Cardiac fibroblast (primary cell): ENCODE data around the gene MYO1E.
A peak's percentile ranks its signal among the peaks of the same experiment; 100 is the strongest.
"Not testable (repeated sequence)": the region's sequence is repeated elsewhere in the genome, so short reads cannot be mapped to it uniquely, and the experiment has no call there.

Experiments
- DNase-seq, 2 donors: peaks; one replicate each; pipeline versions ENCODE4 v3.0.0 to v3.0.0-alpha.2; 2010; ENCODE audit warnings: low read depth in 2 of 2
- H3K4me3 ChIP-seq, 2 donors: replicated peaks in 1 of 2; 1 replicate in 1 of 2; 2 replicates in 1 of 2; pipeline ENCODE4 v1.5.1; 2011; ENCODE audit warnings: low read depth in 2 of 2, low read length in 2 of 2, mild to moderate bottlenecking in 2 of 2, moderate library complexity in 1 of 2
- TF ChIP-seq, protein P1 (sequence below): IDR thresholded peaks from one replicate; pipeline ENCODE4 v1.5.1; 2011; ENCODE audit warnings: low read depth, mild to moderate bottlenecking, low read length, inconsistent platforms

The MYO1E gene

DNA sequence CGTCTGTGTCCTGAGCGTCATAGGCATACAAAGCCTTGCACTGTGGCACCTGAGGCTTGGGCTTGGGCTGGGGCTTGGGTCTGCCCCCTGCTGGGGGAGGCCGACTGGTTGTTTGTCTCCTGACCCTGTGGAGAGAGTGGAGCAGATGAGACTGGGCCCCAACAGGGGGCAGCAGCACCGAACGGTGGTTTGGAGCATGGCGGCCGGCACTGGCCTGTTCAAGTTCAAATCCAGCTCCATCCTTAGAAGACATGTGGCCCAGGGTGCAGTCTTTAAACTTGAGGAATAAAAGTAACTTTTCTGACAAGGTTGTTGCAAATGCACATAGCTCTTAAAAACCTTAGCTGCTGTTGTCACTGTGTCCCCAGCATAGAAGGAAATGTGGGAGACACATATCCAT, 234.4 kb downstream of the MYO1E start:
- peak; percentile 46 to 62 for DNase-seq
- TF ChIP-seq, protein P1, sequence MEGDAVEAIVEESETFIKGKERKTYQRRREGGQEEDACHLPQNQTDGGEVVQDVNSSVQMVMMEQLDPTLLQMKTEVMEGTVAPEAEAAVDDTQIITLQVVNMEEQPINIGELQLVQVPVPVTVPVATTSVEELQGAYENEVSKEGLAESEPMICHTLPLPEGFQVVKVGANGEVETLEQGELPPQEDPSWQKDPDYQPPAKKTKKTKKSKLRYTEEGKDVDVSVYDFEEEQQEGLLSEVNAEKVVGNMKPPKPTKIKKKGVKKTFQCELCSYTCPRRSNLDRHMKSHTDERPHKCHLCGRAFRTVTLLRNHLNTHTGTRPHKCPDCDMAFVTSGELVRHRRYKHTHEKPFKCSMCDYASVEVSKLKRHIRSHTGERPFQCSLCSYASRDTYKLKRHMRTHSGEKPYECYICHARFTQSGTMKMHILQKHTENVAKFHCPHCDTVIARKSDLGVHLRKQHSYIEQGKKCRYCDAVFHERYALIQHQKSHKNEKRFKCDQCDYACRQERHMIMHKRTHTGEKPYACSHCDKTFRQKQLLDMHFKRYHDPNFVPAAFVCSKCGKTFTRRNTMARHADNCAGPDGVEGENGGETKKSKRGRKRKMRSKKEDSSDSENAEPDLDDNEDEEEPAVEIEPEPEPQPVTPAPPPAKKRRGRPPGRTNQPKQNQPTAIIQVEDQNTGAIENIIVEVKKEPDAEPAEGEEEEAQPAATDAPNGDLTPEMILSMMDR = peak; percentile 79
- no peak overlapping the region for H3K4me3 ChIP-seq

DNA sequence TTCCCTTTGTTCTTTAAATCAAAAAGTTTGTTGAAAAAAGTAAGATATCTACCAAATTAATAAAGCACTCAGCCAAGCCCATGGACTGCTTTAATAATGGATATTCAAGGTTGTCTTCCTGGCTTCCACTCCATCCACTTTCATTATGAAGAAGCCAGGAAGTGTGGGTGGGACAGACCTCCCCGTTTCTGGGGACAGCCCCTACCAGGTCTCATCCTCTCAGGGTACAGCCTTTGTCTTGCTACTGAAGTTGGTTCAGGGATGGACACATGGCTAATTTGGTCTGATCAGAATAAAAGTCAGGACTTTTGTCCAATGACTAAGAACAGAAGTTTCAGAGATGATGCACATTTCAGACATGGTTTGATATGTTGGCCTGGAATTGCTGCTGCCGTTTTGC, 235.1 kb downstream of the MYO1E start:
- TF ChIP-seq, protein P1 = no peak
- no peak for DNase-seq
- no peak overlapping the region for H3K4me3 ChIP-seq

DNA sequence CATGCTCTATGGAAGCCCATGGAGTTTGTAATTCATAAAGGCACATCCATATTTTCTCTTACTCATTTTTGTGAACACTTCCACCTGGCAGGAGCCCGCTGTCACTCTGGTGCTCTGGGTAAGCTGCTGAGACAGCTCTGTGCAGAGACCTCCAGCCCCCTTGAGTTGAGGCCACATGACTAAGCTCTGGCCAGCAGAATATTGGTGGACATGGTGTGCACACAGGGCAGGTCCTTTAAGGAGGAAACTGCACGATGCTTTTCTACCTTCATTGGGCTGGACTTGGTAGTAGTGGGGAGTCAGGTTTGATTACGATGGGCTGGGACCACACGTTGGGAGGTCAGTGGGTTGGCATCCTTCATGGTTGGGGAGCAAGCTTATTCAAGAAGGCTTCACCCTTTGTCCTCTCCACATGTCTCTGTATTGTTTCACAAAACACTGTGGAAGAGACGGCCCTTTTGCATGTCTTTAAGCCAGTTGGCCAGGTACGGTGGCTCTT, 238.7 kb downstream of the MYO1E start:
- TF ChIP-seq, protein P1 = no peak
- H3K4me3 ChIP-seq = no peak overlapping the region
- no peak for DNase-seq

DNA sequence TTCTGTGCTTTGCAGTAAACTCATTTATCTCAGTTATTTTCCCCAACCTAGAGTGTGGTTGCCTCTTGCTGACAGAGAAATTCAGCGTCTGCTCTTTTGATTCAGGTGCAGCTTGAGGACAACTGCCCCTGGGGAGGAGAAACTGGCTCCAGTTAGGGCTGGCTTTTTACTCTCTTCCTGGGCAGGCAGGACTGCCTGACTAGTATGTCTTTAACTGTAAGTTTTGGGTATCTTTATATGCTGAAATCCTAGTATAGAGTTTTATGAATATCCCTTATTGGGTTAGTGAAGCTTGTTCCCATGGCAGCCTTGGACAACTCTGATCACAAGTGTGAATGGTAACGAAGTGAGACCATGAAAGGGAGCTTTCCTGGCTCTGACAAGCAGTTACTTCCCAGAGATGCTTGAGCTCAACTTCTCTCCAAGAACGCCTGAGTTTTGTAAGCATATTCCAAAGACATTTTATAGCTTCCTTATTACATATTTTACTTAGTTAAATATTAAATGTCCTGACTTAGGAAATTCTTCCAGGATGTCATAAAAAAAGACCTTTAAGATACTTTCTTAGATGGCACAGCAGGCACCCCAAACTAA, 240.6 kb downstream of the MYO1E start:
- DNase-seq = no peak
- TF ChIP-seq, protein P1 = no peak
- H3K4me3 ChIP-seq = no peak overlapping the region

DNA sequence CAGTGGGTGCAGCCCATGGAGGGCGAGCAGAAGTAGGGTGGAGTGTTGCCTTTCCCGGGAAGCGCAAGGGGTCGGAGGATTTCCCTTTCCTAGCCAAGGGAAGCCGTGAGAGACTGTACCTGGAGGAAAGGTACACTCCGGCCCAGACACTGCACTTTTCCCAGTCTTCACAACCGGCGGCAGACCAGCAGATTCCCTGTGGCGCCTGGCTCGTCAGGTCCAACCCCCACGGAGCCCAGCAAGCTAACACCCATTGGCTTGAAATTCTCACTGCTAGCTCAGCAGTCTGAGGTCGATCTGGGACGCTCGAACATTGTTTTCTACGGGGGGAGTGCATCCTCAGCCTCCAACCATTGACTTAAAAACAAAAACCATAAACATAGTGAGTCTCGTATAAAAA, 241.2 kb downstream of the MYO1E start:
- no peak overlapping the region for H3K4me3 ChIP-seq
- TF ChIP-seq, protein P1 = no peak
- DNase-seq = no peak

DNA sequence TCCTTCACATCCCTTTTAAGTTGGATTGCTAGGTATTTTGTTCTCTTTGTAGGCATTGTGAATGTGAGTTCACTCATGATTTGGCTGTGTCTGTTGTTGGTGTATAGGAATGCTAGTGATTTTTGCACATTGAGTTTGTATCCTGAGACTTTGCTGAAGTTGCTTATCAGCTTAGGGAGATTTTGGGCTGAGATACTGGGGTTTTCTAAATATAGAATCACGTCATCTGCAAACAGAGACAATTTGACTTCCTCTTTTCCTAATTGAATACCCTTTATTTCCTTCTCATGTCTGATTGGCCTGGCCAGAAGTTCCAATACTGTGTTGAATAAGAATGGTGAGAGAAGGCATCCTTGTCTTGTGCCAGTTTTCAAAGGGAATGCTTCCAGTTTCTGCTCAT, 245.4 kb downstream of the MYO1E start:
- not testable (repeated sequence) for H3K4me3 ChIP-seq, DNase-seq

DNA sequence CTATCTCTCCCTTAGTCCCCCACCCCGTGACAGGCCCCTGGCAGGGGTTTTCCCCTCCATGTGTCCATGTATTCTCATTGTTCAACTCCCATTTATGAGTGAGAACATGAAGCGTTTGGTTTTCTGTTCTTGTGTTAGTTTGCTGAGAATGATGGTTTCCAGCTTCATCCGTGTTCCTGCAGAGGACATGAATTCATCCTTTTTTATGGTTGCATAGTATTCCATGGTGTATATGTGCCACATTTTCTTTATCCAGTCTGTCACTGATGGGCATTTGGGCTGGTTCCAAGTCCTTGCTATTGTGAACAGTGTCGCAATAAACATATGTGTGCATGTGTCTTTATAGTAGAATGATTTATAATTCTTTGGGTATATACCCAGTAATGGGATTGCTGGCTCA, 247.0 kb downstream of the MYO1E start:
- DNase-seq, H3K4me3 ChIP-seq: not testable (repeated sequence)

DNA sequence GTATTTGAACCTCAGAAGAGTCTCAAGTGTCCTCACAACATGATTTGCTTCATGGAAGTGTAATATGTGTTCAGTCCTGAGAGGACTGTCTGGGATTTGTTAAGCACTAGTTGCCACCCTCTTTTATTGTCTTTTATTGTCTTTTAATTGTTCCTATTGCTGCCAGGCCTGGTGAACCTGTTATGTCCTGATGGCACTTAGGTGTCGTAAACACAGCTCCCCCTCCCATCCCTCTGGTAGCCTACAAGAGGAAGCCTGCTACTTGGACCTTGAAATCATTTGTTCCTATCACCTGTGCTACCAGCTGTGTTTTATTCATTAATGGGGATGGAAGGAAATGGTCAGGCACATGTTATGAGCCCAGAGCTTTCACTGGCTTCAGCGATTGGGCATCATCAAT, 248.4 kb downstream of the MYO1E start:
- TF ChIP-seq, protein P1 = no peak
- H3K4me3 ChIP-seq = no peak overlapping the region
- no peak for DNase-seq
